ENCODE results near the gene AACS.
"Not testable (repeated sequence)": the region's sequence is repeated elsewhere in the genome, so short reads cannot be mapped to it uniquely, and the experiment has no call there.

The AACS gene

DNA sequence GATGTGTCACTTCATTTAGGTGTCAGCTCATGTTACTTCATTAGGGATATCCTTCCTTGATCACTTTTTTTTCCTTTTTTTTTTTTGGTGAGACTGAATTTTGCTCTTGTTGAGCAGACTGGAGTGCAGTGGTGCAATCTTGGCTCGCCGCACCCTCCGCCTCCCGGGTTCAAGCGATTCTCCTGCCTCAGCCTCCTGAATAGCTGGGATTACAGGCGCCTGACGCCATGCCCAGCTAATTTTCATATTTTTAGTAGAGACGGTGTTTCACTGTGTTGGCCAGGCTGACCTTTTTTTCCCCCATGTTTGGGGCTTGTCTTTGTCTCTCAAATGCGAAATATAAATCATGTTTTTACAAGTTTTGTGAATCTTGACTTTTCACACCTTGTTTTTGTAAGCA lies 9.6 kb upstream of the AACS start:
- no peak for DNase-seq (ENCODE audit: low spot score)
- TF ChIP-seq, protein P1, sequence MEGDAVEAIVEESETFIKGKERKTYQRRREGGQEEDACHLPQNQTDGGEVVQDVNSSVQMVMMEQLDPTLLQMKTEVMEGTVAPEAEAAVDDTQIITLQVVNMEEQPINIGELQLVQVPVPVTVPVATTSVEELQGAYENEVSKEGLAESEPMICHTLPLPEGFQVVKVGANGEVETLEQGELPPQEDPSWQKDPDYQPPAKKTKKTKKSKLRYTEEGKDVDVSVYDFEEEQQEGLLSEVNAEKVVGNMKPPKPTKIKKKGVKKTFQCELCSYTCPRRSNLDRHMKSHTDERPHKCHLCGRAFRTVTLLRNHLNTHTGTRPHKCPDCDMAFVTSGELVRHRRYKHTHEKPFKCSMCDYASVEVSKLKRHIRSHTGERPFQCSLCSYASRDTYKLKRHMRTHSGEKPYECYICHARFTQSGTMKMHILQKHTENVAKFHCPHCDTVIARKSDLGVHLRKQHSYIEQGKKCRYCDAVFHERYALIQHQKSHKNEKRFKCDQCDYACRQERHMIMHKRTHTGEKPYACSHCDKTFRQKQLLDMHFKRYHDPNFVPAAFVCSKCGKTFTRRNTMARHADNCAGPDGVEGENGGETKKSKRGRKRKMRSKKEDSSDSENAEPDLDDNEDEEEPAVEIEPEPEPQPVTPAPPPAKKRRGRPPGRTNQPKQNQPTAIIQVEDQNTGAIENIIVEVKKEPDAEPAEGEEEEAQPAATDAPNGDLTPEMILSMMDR (IDR thresholded peaks at IDR 0.05; ENCODE audit: borderline replicate concordance, control extremely low read depth, extremely low read depth, insufficient read depth, missing control alignments), result no peak
- in situ Hi-C loops (cut with MboI; ENCODE audit: low sequenced_read_pairs, unreplicated experiment), result no loop called here

- in situ Hi-C loops (cut with MboI; ENCODE audit: low sequenced_read_pairs, unreplicated experiment), result no loop called here
Measured at GRCh38 chr12:125056306-125056705, 8.9 kb upstream of the AACS start.

GRCh38 chr12:125057708-125058107 lies 7.5 kb upstream of the AACS start:
- TF ChIP-seq, protein P1 (IDR thresholded peaks at IDR 0.05; ENCODE audit: borderline replicate concordance, control extremely low read depth, extremely low read depth, insufficient read depth, missing control alignments), result no peak
- no peak for DNase-seq (ENCODE audit: low spot score)
- in situ Hi-C loops (cut with MboI; ENCODE audit: low sequenced_read_pairs, unreplicated experiment), result no loop called here

More at GRCh38 chr12:125056306-125056705, 8.9 kb upstream of the AACS start:
- TF ChIP-seq, protein P1 (IDR thresholded peaks at IDR 0.05; ENCODE audit: borderline replicate concordance, control extremely low read depth, extremely low read depth, insufficient read depth, missing control alignments), result no peak
- DNase-seq (ENCODE audit: low spot score), result no peak

DNA sequence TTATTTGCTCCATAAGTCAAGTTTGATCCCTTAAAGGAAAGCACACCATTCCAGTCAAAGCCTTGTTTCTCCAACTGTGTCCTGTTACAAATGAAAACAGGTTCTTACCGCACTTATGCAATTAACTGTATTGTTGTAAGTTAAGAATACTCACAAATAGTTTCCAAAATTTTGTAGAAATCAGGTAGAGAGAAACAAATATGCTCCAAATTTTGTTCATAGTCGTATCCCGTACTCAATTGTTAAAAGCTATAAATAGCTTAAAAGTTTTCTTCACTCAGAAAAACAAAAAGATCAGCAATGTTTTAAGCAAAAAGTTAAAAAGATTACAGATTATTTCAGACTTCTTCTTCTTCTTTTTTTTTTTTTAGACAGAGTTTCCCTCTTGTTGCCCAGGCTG lies 4.0 kb upstream of the AACS start:
- no peak for DNase-seq (ENCODE audit: low spot score)
- TF ChIP-seq, protein P1 (IDR thresholded peaks at IDR 0.05; ENCODE audit: borderline replicate concordance, control extremely low read depth, extremely low read depth, insufficient read depth, missing control alignments), result no peak
- in situ Hi-C loops (cut with MboI; ENCODE audit: low sequenced_read_pairs, unreplicated experiment), result no loop called here

DNA sequence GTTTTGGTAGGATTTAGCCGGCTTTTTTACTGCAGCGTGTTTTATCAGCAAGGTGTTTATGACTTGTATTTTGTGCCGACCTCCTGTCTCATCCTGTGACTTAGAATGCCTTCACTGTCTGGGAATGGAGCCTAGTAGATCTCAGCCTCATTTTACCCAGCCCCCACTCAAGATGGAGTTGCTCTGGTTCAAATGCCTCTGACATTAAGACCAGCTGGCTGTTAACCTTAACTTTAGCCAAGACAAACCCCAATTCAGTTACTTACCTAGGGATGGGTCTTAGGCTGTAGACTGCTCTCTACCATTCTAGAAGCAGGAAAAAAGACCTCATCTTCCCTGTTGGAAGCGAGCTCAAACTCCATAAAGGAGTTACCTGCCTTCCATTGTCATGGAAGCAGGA lies 1.7 kb upstream of the AACS start:
- in situ Hi-C loops (cut with MboI; ENCODE audit: low sequenced_read_pairs, unreplicated experiment); DNase-seq (ENCODE audit: low spot score): not testable (repeated sequence)

DNA sequence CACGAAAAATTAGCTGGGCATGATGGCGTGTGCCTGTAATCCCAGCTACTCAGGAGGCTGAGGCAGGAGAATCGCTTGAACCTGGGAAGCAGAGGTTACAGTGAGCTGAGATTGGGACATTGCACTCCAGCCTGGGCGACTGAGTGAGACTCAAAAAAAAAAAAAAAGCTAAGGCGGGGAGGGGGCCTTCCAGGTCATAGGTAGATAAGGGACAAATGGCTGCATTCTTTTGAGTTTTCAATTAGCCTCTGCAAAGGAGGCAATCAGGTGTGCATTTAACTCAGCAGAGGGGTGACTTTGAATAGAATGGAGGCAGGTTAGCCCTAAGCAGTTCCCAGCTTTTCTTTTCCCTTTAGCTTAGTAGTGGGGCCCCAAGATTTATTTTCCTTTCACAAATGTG lies 743 bp upstream of the AACS start:
- in situ Hi-C loops (cut with MboI; ENCODE audit: low sequenced_read_pairs, unreplicated experiment), result no loop called here

GRCh38 chr12:125065919-125066570 lies 810 bp downstream of the AACS start:
- in situ Hi-C loops (cut with MboI; ENCODE audit: low sequenced_read_pairs, unreplicated experiment), result no loop called here
- TF ChIP-seq, protein P1 (IDR thresholded peaks at IDR 0.05; ENCODE audit: borderline replicate concordance, control extremely low read depth, extremely low read depth, insufficient read depth, missing control alignments), result no peak
- peak; percentile 37 for DNase-seq (ENCODE audit: low spot score)

More for the DNA sequence above, 743 bp upstream of the AACS start:
- no peak for DNase-seq (ENCODE audit: low spot score)
- TF ChIP-seq, protein P1 (IDR thresholded peaks at IDR 0.05; ENCODE audit: borderline replicate concordance, control extremely low read depth, extremely low read depth, insufficient read depth, missing control alignments), result no peak
